IPS DF 6.9 (cell line): ENCODE measurements around the gene RNU6-9.

Experiments
- DNase-seq: peaks from one replicate; pipeline ENCODE4 v3.0.0-alpha.2; 2013; ENCODE audit warnings: low read depth, low spot score
- H3K27ac ChIP-seq: one replicate; pipeline ENCODE4 v1.5.1; 2013; ENCODE audit warnings: low read length, control low read depth
- H3K27me3 ChIP-seq: 2 replicates; pipeline ENCODE4 v1.6.1; 2013; ENCODE audit warnings: mild to moderate bottlenecking, low read length; ENCODE audit not compliant: control insufficient read depth, insufficient read depth
- H3K36me3 ChIP-seq: 2 replicates; pipeline ENCODE4 v1.6.1; 2013; ENCODE audit warnings: low read length; ENCODE audit not compliant: control insufficient read depth, insufficient read depth
- H3K4me1 ChIP-seq: 2 replicates; pipeline ENCODE4 v1.6.1; 2013; ENCODE audit warnings: low read length; ENCODE audit not compliant: control insufficient read depth, insufficient read depth
- H3K4me3 ChIP-seq: 2 replicates; pipeline ENCODE4 v1.5.1; 2013; ENCODE audit warnings: mild to moderate bottlenecking, low read length
- H3K9me3 ChIP-seq: 2 replicates; pipeline ENCODE4 v1.6.1; 2013; ENCODE audit warnings: low read length, inconsistent platforms; ENCODE audit not compliant: control insufficient read depth, insufficient read depth
- WGBS: extraction: QIAGEN DNeasy Blood & Tissue Kit; methylation state at CpG from one replicate; pipeline ENCODE4 v1.1.7; 2013; ENCODE audit warnings: mixed read lengths, missing lambda C conversion rate; ENCODE audit not compliant: insufficient read length, insufficient coverage; 5-methylcytosine and 5-hydroxymethylcytosine counted together

RNU6-9 gene

DNA sequence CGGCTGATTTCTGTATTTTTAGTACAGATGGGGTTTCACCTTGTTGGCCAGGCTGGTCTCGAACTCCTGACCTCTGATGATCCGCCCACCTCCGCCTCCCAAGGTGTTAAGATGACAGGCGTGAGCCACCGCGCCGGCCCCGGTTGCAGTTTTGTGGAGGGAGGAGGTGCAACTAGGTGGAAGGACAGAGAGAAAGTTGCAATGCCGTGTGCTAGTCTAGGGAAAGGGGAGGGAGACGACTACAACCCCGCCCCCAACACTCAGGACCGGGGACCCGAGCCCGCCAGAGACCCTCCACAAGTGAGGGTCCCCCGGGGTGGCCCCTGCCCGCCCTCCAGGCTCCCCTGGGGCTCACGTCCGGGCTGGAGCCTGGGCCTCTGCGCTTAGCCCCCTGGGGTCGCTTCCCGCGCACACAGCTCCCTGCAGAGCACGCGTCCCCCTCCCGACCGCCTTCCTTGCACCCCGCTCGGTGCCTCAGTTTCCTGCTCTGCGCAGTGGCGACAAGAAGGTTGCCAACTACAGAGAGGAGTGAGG lies 31.3 kb downstream of the RNU6-9 start:
- DNase-seq: no peak
- H3K4me1 ChIP-seq: peaks cover 3% of the 10 kb centered on the region; the same call in 1 of the 2 replicates
- H3K36me3 ChIP-seq: peaks cover 1% of the 10 kb centered on the region; the same call in 1 of the 2 replicates
- WGBS: no CpG with 5 or more reads among the region's 31 CpGs
- H3K27me3 ChIP-seq: peaks cover 15% of the 10 kb centered on the region
- no peaks in the 10 kb centered on the region for H3K9me3 ChIP-seq
- no peak overlapping the region for H3K27ac ChIP-seq
- H3K4me3 ChIP-seq: peak overlapping the region; percentile 98

DNA sequence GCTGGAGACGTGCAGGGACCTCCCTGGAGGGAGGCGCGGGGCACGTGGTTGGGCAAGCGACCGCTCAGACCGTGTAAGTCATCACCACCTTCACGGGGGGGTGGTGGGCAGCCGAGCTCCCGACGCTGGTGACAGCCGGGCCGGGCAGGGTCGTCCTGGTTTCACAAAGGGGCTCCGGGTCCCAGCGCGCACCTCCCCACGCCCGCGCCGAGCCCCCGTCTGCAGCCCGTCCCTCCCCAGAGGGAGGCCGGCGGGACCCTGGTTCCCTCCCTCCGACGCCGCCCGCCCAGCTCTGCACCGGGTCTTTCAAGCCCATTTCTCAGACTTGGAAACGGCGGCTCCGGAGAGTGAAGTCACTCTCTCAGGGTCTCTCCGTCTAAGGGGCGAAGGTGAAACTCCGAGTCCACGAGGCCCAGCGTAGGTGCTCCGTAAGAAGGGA lies 31.8 kb downstream of the RNU6-9 start:
- Histone ChIP-seq H3K36me3 (peaks cover 4% of the 10 kb centered on the region; the same call in 1 of the 2 replicates), H3K27me3 (peaks cover 11% of the 10 kb centered on the region), H3K9me3 (no peaks in the 10 kb centered on the region), H3K4me3 (peak overlapping the region; percentile 98), H3K4me1 (peaks cover under 1% of the 10 kb centered on the region; the same call in 1 of the 2 replicates), H3K27ac (no peak overlapping the region)
- no CpG with 5 or more reads among the region's 39 CpGs for WGBS
- DNase-seq: no peak

DNA sequence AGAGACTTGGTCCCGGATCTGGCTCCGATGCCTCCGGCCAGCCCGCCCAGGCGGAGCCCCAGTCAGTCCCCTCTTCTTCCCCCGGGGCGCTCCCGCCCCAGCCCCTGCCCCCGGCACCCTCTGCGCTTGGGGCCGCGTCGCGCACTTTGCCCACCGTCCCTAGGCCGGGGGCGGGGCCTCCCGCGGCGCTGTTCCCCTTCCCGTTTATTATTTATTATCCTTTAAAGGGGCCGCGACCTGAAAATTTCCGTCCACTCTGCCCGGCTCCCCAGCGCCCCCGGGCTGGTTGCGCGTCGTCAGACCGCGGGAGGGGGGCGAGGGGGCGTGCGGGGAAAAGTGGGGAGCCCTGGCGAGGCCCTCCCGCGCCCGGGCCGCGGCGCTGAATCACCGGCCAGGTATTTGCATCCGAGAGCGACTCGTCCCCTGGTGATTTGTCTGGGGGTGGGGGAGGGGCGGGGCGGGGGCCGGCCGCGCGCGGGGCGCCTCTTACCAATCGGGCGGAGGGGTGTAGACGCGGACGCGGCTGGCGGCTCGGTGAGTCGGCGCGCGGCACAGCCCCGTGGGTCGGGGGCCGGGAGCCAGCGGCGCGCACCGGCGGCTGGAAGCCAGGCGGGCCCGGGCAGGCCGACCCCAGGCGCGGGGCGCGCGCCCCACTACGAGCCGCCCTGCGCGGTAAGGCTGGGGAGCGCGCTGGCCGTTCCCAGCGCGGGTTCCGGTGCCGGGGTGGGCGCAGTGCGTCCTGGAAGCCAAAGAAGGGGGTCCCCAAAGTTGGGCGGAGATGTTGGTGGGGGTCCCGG lies 32.4 kb downstream of the RNU6-9 start, which contains the start of gene ARID3A:
TSS of gene ARID3A (plus strand) at position 510 of the 797 bp plus-strand sequence. CDS start 3,494 bp downstream, outside the sequence.
- H3K27ac ChIP-seq: no peak within 1 kb of the TSS
- WGBS: no CpG with 5 or more reads among the region's 97 CpGs
- H3K36me3 ChIP-seq: peaks cover 4% of the 10 kb centered on the region; the same call in 1 of the 2 replicates
- no peaks in the 10 kb centered on the region for H3K4me1 ChIP-seq
- peak; percentile 67 for DNase-seq
- peak within 1 kb of the TSS; percentile 98 for H3K4me3 ChIP-seq
- peaks cover 6% of the 10 kb centered on the region for H3K27me3 ChIP-seq
- H3K9me3 ChIP-seq: no peaks in the 10 kb centered on the region

DNA sequence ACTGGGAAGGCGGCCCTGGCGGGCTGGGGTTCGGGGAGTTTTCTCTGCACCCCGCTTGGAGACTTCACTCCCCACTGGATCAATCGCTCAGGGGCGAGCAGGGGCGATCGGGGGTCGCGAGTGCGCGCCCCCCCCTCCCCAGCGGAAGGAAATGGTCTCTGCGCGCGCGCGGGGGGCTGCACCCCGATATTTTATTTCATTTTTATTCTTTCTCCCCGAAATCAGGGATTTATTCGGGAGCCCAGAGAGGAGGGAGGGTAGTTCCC lies 33.0 kb downstream of the RNU6-9 start:
- DNase-seq: no peak
- Histone ChIP-seq H3K36me3 (peaks cover 4% of the 10 kb centered on the region; the same call in 1 of the 2 replicates), H3K4me3 (peak overlapping the region; percentile 98), H3K27me3 (peaks cover 2% of the 10 kb centered on the region; the same call in 1 of the 2 replicates), H3K9me3 (no peaks in the 10 kb centered on the region), H3K4me1 (no peaks in the 10 kb centered on the region), H3K27ac (no peak overlapping the region)
- no CpG with 5 or more reads among the region's 21 CpGs for WGBS

DNA sequence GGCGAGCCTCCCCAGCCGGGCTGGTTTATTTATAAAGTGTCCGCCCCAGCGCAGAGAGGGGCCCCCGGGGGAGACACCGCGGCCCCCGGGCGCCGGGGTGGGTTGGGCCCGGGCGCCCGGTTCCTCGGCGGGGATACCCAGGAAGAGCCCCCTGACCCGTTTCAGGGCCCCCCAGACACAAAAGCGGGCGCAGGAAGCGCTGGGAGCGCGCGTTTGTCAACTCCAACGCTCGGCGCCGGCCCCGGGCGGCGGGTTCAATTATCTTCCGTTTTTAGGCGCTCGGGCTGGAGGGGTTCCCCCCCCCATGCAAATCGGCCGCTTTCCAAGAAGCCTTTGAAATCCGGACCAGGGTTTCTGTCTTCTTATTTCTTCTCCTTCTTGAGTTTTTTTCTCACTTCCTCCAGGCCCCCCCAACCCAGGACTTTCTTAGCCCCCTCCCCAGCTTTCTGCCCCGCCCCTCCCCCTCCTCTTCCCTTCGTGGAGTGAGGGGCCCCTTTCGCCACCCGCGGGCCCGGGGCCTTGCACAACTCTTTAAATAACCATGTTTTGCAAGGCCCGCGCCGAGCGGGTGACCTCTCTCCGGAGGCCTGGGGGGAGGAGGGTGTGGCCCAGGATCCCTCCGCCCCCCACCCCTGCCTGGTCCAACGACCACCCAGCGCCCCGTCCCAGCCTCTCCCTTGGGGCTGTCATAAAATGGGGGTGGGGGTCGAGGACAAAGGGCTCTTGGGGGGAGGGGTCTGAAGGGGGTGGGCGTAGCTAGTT lies 33.5 kb downstream of the RNU6-9 start:
- Histone ChIP-seq H3K9me3 (no peaks in the 10 kb centered on the region), H3K36me3 (peaks cover 4% of the 10 kb centered on the region; the same call in 1 of the 2 replicates), H3K27me3 (no peaks in the 10 kb centered on the region), H3K27ac (no peak overlapping the region), H3K4me1 (no peaks in the 10 kb centered on the region), H3K4me3 (peak overlapping the region; percentile 98)
- WGBS: no CpG with 5 or more reads among the region's 52 CpGs
- DNase-seq: no peak

DNA sequence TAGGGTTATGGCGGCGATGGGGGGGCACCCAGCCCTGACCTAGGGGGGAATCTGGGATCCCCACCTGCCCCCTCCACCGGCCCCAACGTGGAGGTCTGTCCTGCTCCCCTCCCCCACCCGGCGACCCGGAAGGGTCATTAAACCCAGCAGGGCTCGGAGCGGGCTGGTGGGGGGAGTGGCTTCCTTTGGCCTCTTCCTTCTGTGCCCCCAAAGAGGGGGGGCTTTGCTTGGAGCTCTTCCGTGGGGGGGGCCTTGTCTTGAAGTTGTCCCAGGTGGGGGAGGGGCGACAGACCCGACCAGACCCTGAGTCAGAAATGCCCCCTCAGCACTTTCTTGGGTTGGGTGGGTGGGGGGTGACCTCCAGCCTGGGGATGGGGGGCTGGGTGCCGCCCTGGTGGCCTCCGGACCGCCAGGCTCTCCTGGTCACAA lies 34.1 kb downstream of the RNU6-9 start:
- Histone ChIP-seq H3K36me3 (peaks cover 4% of the 10 kb centered on the region; the same call in 1 of the 2 replicates), H3K9me3 (no peaks in the 10 kb centered on the region), H3K27me3 (no peaks in the 10 kb centered on the region), H3K4me3 (peak overlapping the region; percentile 98; the same call in 1 of the 2 replicates), H3K27ac (no peak overlapping the region), H3K4me1 (no peaks in the 10 kb centered on the region)
- DNase-seq: no peak
- WGBS: no CpG with 5 or more reads among the region's 15 CpGs

DNA sequence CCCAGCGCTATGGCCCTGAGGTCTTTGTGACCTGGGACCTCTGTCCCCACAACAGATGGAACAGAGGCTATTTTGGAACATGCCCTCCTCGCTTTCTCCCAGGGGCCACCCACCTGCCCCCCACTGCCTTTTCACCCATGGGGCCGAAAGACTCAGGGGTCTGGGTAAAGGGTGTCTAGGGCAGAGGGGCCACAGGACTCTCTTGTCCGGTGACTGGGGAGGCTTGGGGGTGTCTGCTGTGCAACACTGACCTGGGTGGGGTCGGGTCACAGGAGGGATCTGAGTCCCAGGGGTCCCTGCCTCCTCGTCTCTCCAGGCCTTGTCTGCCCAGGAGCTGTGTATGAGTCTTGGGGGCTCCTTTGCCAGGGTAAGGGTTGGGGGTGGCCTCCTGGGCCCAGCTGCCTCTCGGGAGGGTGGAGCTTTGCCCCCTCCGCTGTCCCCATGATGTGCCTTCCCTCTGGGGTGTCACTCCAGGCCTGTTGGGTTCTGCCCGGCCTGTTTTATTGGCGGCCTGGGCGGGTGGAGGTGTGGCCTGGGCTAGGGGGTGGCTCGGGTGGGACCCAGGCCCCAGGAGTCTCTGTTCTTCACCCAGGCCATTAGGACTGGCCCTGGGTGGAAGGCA lies 34.6 kb downstream of the RNU6-9 start:
- no peaks in the 10 kb centered on the region for H3K27me3 ChIP-seq
- no peak for DNase-seq
- H3K4me1 ChIP-seq: no peaks in the 10 kb centered on the region
- no CpG with 5 or more reads among the region's 12 CpGs for WGBS
- peaks cover 4% of the 10 kb centered on the region; the same call in 1 of the 2 replicates for H3K36me3 ChIP-seq
- no peak overlapping the region; the same call in 1 of the 2 replicates for H3K4me3 ChIP-seq
- H3K27ac ChIP-seq: no peak overlapping the region
- no peaks in the 10 kb centered on the region for H3K9me3 ChIP-seq

DNA sequence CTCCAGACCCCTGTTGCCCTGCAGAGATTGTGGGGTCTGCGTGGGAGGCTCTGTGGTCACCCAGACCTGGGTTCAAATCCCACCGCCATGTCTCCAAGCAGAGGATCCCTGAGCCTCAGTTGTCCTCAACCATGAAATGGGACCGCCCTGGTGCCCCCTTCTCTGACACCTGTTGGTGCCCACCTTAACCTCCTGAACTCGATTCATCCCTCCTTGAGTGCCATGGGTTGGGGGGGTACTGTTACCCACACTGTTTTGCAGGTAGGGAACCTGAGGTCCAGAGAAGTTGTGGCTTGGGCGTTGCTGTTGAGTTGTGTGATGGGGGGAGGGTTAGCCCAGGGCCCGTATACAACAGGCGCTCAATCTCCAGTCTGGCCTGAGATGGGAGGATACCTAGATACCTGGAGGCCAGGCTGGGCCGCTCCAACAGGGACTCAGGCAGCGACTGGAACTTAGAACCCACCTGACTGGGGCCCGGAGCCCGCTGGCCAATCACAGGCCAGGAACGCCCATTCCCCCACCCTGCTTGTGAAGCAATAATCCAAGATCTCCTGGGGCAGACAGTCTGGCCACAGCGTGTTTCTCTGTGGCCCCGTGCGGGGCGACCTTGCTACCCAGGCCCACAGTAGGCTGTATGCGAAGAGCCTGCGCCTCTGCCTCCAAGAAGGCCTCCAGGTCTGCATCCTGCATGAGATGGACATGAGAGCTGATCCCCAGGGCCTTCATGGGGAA lies 35.4 kb downstream of the RNU6-9 start:
- Histone ChIP-seq H3K9me3 (no peaks in the 10 kb centered on the region), H3K4me3 (no peak overlapping the region), H3K4me1 (no peaks in the 10 kb centered on the region), H3K27me3 (no peaks in the 10 kb centered on the region), H3K36me3 (peaks cover 4% of the 10 kb centered on the region; the same call in 1 of the 2 replicates), H3K27ac (no peak overlapping the region)
- WGBS: no CpG with 5 or more reads among the region's 18 CpGs
- DNase-seq: no peak

DNA sequence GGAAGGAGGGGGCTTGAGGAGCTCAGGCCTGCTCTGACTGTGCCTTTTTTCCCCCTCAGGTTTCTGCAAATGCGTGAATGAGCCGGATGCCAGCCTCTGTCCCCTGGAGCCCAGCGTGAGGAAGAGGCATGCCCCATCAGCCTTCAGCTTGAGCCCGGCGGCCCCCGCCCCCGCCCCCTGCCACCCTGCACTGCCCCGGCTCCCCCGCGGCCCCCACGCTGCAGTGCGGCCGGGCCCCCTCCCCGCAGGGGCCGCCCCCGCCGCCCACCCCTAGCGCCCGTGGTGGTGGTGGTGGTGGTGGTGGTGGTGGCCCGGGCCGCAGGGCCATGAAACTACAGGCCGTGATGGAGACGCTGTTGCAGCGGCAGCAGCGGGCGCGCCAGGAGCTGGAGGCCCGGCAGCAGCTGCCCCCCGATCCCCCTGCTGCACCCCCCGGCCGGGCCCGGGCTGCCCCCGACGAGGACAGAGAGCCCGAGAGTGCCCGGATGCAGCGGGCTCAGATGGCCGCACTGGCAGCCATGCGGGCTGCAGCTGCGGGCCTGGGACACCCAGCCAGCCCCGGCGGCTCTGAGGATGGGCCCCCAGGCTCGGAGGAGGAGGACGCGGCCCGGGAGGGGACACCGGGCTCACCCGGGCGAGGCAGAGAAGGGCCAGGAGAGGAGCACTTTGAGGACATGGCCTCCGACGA lies 36.1 kb downstream of the RNU6-9 start:
- Histone ChIP-seq H3K27me3 (no peaks in the 10 kb centered on the region), H3K4me1 (no peaks in the 10 kb centered on the region), H3K4me3 (no peak overlapping the region), H3K9me3 (no peaks in the 10 kb centered on the region), H3K27ac (no peak overlapping the region), H3K36me3 (peaks cover 4% of the 10 kb centered on the region; the same call in 1 of the 2 replicates)
- no CpG with 5 or more reads among the region's 51 CpGs for whole genome bisulfite sequencing
- DNase-seq: no peak
